CD4-positive, alpha-beta T cell treated with Interferon alpha-2 for 1 hour (primary cell): ENCODE data around the gene AFF2.

Source experiments
- DNase-seq, 2 donors: peaks; one replicate each; pipeline ENCODE4 v3.0.0-alpha.2; 2020 to 2022

AFF2 gene

DNA sequence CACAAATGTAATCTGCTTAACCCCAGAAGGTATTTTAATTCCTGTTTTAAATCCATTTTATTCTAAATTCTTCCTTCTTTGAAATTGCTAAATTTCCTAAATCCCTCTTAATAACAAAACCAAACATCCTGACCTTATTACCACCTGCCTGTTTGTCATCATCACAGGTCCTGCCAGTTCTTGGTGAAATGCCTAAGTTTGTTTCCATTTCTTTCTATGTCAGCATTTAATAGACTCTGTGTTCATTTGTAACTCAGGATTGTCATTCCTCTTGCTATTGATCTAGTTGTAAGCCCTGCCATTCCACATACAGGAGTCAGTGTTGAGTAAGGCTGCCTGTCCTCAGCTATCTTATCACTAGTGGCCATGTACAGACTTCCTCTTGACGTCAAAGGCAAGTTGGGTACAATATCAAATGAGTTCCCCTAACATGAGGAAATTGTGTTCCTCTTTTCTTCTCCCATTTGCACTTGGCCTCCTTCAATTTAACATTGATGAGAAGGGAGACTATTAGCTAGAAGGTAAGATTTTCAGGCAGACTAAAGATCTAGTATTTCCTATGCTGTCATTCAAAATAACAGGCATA lies 440.1 kb downstream of the AFF2 start:
- DNase-seq, result no peak

DNA sequence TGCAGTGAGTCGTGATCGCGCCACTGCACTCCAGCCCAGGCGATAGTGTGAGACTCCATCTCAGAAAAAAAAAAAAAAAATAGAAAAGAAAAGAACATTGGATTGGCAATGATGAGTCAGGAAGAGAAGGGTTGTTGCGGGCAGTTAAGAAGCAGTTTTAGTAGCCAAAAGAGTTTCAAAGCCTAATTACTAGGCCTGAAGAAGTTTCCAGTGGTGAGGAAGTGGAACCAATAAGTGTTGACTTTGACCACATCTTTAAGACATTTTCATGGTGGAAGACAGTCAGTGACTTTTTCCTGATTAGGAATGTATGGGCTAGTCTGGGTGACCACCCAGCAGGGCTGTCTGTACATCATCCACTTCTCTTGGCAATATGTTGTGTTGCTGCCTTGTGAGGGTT lies 442.3 kb downstream of the AFF2 start:
- no peak for DNase-seq

- DNase-seq, result no peak
Observed at GRCh38 chrX:148947399-148947975, 447.1 kb downstream of the AFF2 start.

DNA sequence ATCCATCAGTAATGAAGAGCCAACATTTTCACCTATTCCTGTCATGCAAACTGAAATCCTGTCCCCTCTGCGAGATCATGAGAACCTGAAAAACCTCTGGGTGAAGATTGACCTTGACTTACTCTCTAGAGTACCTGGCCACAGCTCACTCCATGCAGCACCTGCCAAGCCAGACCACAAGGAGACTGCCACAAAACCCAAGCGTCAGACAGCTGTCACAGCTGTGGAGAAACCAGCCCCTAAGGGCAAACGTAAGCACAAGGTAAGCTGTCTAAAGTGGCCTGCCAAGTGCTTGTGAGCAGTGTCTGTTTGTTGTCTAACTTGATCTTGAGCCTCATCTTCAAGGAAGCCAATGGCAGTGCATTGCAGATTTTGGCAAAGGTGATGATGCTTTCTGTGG lies 455.9 kb downstream of the AFF2 start:
- no peak for DNase-seq

DNA sequence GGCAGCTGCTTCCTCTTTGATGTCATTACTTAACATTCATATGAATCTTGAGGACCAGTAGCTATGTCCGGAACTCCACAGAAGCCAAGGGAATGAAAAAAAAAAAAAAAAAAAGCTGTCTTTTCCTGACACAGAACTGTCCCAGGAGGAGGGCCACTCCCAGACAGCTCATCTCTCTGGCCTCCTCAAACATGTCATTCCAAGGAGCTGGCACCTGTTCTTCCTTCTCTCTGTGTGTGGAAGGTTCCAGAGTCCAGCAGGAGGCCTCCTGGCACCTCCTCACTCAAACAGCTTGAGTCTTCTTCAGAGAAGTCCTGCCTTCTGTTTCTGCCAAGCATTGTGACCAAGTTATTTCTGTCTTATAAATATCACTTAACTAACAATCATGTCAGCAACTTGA lies 458.5 kb downstream of the AFF2 start:
- DNase-seq, result no peak

DNA sequence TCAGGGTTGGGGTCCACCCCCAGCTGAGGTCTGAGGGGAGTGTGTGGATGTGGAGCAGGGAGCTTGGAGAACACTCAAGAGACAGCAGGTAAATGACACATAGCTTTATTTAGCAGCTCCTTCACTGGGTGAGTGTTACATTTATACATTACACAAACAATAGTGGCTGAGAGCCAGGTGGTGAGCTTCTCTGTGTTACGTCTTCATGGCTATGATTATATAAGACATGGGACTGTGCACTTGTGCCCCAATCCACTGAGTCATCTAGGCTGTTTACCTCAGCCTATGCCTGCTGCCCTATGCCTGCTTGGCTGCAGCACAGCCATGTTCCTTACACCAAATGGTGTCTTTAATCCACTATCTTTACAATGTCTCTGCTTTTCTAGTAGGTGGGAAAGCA lies 459.6 kb downstream of the AFF2 start:
- no peak for DNase-seq

GRCh38 chrX:148961985-148962384 lies 461.6 kb downstream of the AFF2 start:
- DNase-seq, result no peak

GRCh38 chrX:148976571-148977400 lies 476.4 kb downstream of the AFF2 start:
- no peak for DNase-seq

DNA sequence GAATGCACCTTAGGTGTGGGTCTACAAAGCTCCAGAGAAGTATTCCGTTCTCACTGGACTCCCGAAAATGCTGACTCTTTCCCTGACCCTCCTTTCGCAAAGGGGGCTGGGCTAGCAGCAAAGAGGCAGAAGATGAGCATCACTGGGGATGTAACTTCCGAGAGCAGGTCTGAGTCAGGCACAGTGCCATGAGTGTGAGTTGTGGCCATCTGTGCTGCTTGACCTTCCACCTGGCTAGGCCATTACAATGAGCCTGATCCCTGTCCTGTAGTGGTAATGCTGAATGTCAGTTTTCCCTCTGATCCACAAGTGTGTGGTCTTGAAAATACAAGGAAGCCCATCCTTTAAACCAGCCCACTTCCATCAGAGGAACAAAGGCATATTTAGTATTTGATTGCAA lies 479.4 kb downstream of the AFF2 start:
- no peak for DNase-seq

- DNase-seq, result no peak
Observed at GRCh38 chrX:148984238-148984637, 483.8 kb downstream of the AFF2 start.

GRCh38 chrX:148991502-148991901 lies 491.1 kb downstream of the AFF2 start:
- DNase-seq, result no peak

- no peak for DNase-seq
Observed at GRCh38 chrX:148995661-148996060, 495.2 kb downstream of the AFF2 start.

- no peak for DNase-seq
Observed at GRCh38 chrX:149002320-149002719, 501.9 kb downstream of the AFF2 start.

- DNase-seq, result no peak
Observed at GRCh38 chrX:149003863-149004660, 503.6 kb downstream of the AFF2 start.

DNA sequence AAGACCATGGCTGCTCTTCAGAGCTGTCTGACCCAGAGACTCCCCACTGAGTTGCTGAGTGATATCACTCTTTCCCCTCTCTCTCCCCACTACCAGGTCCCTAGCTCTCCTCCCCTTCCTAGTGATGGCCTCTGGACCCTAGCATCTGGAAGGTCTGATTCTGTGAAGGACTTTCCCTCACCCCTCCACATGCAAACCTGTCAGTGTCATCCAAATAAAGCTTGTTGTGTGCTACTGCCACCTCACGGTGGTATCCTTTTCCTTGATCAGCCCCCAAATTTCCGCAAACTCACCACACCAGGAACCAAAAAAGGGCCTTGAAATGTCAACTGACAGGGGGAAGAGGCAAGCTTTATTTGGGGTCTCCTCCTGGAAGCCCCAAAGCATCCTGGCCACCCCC lies 504.5 kb downstream of the AFF2 start:
- DNase-seq, result no peak

GRCh38 chrX:149006235-149006634 lies 505.8 kb downstream of the AFF2 start:
- DNase-seq, result no peak

DNA sequence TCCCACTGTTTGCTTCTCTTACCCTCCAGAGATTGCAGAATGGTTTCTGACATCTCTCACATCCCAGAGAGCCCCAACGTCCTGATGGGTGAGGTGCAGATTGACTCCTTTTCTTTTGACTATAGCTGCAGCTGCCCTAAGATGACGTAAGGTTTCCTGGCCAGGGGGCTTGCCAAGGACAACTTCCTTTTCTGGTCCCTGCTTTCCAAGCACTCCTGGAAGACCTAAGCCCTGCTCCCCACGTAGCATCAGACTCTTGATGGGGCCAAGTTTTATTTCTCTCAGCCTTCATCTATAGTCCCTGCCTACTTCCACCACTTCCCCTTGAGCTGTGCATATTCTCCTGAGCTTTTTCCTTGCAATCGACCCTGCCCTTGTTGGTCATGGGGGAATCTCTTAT lies 507.0 kb downstream of the AFF2 start:
- DNase-seq, result no peak

DNA sequence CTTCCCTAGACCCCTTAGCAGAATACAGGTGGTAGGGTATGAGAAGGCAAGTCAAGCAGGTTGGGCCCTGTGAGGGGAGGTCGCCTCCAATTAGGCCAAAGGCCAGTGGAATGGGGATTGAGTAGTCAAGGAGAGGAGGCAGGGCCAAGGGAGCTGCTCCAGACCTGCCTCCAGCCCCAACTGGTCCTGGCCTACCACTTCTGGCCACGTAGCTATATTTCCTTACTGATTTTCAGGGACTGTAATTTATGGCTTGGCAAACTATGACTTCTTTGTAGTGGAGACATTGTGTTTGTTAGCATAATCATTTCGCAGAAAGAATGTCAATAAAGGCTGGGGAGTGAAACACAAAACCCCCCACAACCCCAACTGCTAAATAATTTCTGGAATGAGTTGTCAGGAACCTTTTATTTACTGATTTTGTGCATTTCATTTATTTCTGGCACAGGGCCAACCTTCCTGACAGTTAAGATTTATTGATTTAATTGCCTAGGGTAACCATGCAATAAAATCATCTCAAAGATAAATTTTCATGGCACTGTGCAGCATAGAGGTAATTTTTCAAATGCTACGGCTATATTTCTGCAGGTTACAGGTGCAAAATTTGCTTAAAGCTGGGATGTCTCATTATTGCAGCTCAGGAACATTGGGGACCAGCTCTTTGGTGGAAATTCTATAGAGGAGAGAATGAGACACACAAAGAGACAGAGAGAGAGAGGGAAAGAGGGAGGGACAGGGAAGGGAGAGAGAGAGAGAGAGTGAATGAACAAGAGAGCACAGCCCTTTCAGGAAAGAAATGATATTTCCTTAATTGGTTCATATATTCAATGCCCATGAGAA lies 509.8 kb downstream of the AFF2 start:
- no peak for DNase-seq

DNA sequence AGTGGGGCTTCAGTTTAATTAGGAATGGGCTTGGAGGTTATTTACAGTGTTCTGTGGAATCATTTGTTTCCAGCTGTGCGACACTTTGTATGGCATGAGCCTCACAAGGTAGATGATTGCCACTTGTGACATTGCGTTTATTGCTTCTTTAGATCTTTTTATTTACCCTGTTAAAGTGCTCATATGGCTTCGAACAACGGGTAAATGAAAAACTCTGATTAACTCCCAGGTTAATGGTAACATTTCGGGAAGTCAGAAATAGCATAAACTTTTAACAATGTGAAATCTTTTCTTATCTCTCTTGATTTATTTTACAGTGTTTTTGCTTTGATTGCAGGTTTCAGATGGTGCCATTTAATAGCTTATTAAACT lies 510.4 kb downstream of the AFF2 start:
- DNase-seq, result no peak

GRCh38 chrX:149013081-149013480 lies 512.7 kb downstream of the AFF2 start:
- no peak for DNase-seq

GRCh38 chrX:149021159-149021558 lies 520.7 kb downstream of the AFF2 start:
- DNase-seq, result no peak

- no peak for DNase-seq
Observed at GRCh38 chrX:149022485-149022884, 522.1 kb downstream of the AFF2 start.

GRCh38 chrX:149032449-149032848 lies 532.0 kb downstream of the AFF2 start:
- DNase-seq, result no peak
